ENCODE results near the gene CCDC146. TPM values are rescaled to one million over a fixed set of nuclear protein-coding genes. Genes with fewer than 3 reads are reported as not detected.
"Not testable (repeated sequence)": the region's sequence is repeated elsewhere in the genome, so short reads cannot be mapped to it uniquely, and the experiment has no call there.

Gene CCDC146
- total RNA-seq, 1 donor, result 11.2 TPM

GRCh38 chr7:77175274-77175800, 52.9 kb downstream of the CCDC146 start:
- H3K4me1 ChIP-seq (ENCODE audit: insufficient read depth, low read length); H3K9me3 ChIP-seq (ENCODE audit: low read depth, low read length); H3K4me3 ChIP-seq (ENCODE audit: low read length); H3K27me3 ChIP-seq (ENCODE audit: insufficient read depth, low read length): not testable (repeated sequence)

GRCh38 chr7:77177321-77177904, 55.0 kb downstream of the CCDC146 start:
- not testable (repeated sequence) for H3K4me3 ChIP-seq (ENCODE audit: low read length); H3K27me3 ChIP-seq (ENCODE audit: insufficient read depth, low read length); H3K9me3 ChIP-seq (ENCODE audit: low read depth, low read length); H3K4me1 ChIP-seq (ENCODE audit: insufficient read depth, low read length)

- H3K9me3 ChIP-seq (ENCODE audit: low read depth, low read length); H3K27me3 ChIP-seq (ENCODE audit: insufficient read depth, low read length); H3K4me3 ChIP-seq (ENCODE audit: low read length): not testable (repeated sequence)
- H3K4me1 ChIP-seq (ENCODE audit: insufficient read depth, low read length), result peaks cover 10% of the 10 kb centered on the region
Observed at GRCh38 chr7:77178024-77178423, 55.6 kb downstream of the CCDC146 start.

GRCh38 chr7:77181015-77181595, 58.7 kb downstream of the CCDC146 start:
- H3K4me1 ChIP-seq (ENCODE audit: insufficient read depth, low read length), result peaks cover 31% of the 10 kb centered on the region
- H3K9me3 ChIP-seq (ENCODE audit: low read depth, low read length), result no peaks in the 10 kb centered on the region
- no peaks in the 10 kb centered on the region for H3K27me3 ChIP-seq (ENCODE audit: insufficient read depth, low read length)
- no peak overlapping the region for H3K4me3 ChIP-seq (ENCODE audit: low read length)

GRCh38 chr7:77181734-77182133, 59.3 kb downstream of the CCDC146 start:
- H3K9me3 ChIP-seq (ENCODE audit: low read depth, low read length), result no peaks in the 10 kb centered on the region
- no peaks in the 10 kb centered on the region for H3K27me3 ChIP-seq (ENCODE audit: insufficient read depth, low read length)
- H3K4me1 ChIP-seq (ENCODE audit: insufficient read depth, low read length), result peaks cover 37% of the 10 kb centered on the region
- no peak overlapping the region for H3K4me3 ChIP-seq (ENCODE audit: low read length)

- Histone ChIP-seq H3K4me1 (ENCODE audit: insufficient read depth, low read length) (peaks cover 43% of the 10 kb centered on the region), H3K9me3 (ENCODE audit: low read depth, low read length) (no peaks in the 10 kb centered on the region), H3K27me3 (ENCODE audit: insufficient read depth, low read length) (no peaks in the 10 kb centered on the region), H3K4me3 (ENCODE audit: low read length) (no peak overlapping the region)
Observed at GRCh38 chr7:77182261-77182660, 59.8 kb downstream of the CCDC146 start.

GRCh38 chr7:77184463-77184862, 62.0 kb downstream of the CCDC146 start:
- H3K4me1 ChIP-seq (ENCODE audit: insufficient read depth, low read length), result peaks cover 64% of the 10 kb centered on the region
- no peaks in the 10 kb centered on the region for H3K9me3 ChIP-seq (ENCODE audit: low read depth, low read length)
- H3K27me3 ChIP-seq (ENCODE audit: insufficient read depth, low read length), result no peaks in the 10 kb centered on the region
- H3K4me3 ChIP-seq (ENCODE audit: low read length), result no peak overlapping the region

GRCh38 chr7:77184990-77185389, 62.6 kb downstream of the CCDC146 start:
- Histone ChIP-seq H3K4me1 (ENCODE audit: insufficient read depth, low read length) (peaks cover 69% of the 10 kb centered on the region), H3K27me3 (ENCODE audit: insufficient read depth, low read length) (no peaks in the 10 kb centered on the region), H3K9me3 (ENCODE audit: low read depth, low read length) (no peaks in the 10 kb centered on the region), H3K4me3 (ENCODE audit: low read length) (no peak overlapping the region)

- H3K4me3 ChIP-seq (ENCODE audit: low read length), result no peak overlapping the region
- no peaks in the 10 kb centered on the region for H3K9me3 ChIP-seq (ENCODE audit: low read depth, low read length)
- H3K27me3 ChIP-seq (ENCODE audit: insufficient read depth, low read length), result no peaks in the 10 kb centered on the region
- H3K4me1 ChIP-seq (ENCODE audit: insufficient read depth, low read length), result peaks cover 78% of the 10 kb centered on the region
Observed at GRCh38 chr7:77185866-77186265, 63.5 kb downstream of the CCDC146 start.

GRCh38 chr7:77188731-77189437, 66.5 kb downstream of the CCDC146 start:
- peaks cover 78% of the 10 kb centered on the region for H3K4me1 ChIP-seq (ENCODE audit: insufficient read depth, low read length)
- no peaks in the 10 kb centered on the region for H3K27me3 ChIP-seq (ENCODE audit: insufficient read depth, low read length)
- H3K9me3 ChIP-seq (ENCODE audit: low read depth, low read length), result no peaks in the 10 kb centered on the region
- H3K4me3 ChIP-seq (ENCODE audit: low read length), result no peak overlapping the region

- H3K4me3 ChIP-seq (ENCODE audit: low read length), result peak overlapping the region; percentile 78
- peaks cover 27% of the 10 kb centered on the region for H3K4me1 ChIP-seq (ENCODE audit: insufficient read depth, low read length)
- H3K9me3 ChIP-seq (ENCODE audit: low read depth, low read length), result no peaks in the 10 kb centered on the region
- H3K27me3 ChIP-seq (ENCODE audit: insufficient read depth, low read length), result no peaks in the 10 kb centered on the region
Observed at GRCh38 chr7:77197141-77197540, 74.7 kb downstream of the CCDC146 start.

GRCh38 chr7:77199013-77199966, 76.9 kb downstream of the CCDC146 start, which contains the start of gene FGL2:
Gene FGL2 (minus strand): TSS chr7:77199819. CDS start chr7:77199793, 26 bp downstream.
- Histone ChIP-seq H3K4me3 (ENCODE audit: low read length) (peak within 1 kb of the TSS; percentile 78), H3K4me1 (ENCODE audit: insufficient read depth, low read length) (peaks cover 23% of the 10 kb centered on the region), H3K27me3 (ENCODE audit: insufficient read depth, low read length) (no peaks in the 10 kb centered on the region), H3K9me3 (ENCODE audit: low read depth, low read length) (no peaks in the 10 kb centered on the region)

GRCh38 chr7:77200542-77200941, 78.1 kb downstream of the CCDC146 start:
- Histone ChIP-seq H3K27me3 (ENCODE audit: insufficient read depth, low read length) (no peaks in the 10 kb centered on the region), H3K4me3 (ENCODE audit: low read length) (peak overlapping the region; percentile 78), H3K9me3 (ENCODE audit: low read depth, low read length) (no peaks in the 10 kb centered on the region), H3K4me1 (ENCODE audit: insufficient read depth, low read length) (peaks cover 21% of the 10 kb centered on the region)

- peaks cover 20% of the 10 kb centered on the region for H3K4me1 ChIP-seq (ENCODE audit: insufficient read depth, low read length)
- no peaks in the 10 kb centered on the region for H3K27me3 ChIP-seq (ENCODE audit: insufficient read depth, low read length)
- no peaks in the 10 kb centered on the region for H3K9me3 ChIP-seq (ENCODE audit: low read depth, low read length)
- H3K4me3 ChIP-seq (ENCODE audit: low read length), result no peak overlapping the region
Observed at GRCh38 chr7:77202481-77202976, 80.1 kb downstream of the CCDC146 start.

Measured in mononuclear cell (primary cell).